GM21619 (cell line): ENCODE results near the gene PRKAG2.
"Not testable (repeated sequence)": the region's sequence is repeated elsewhere in the genome, so short reads cannot be mapped to it uniquely, and the experiment has no call there.

Experiments used
- ATAC-seq: cut with Tn5 transposase; IDR thresholded peaks from one replicate; pipeline ENCODE4 v1.9.1; 2021; ENCODE audit not compliant: unreplicated experiment

PRKAG2 gene

GRCh38 chr7:151837285-151838042 is 39.5 kb downstream of the PRKAG2 start:
- ATAC-seq: no peak

- no peak for ATAC-seq
These were observed 40.0 kb downstream of the PRKAG2 start for GRCh38 chr7:151836927-151837205.

- ATAC-seq: no peak
These were observed 40.6 kb downstream of the PRKAG2 start for GRCh38 chr7:151836191-151836926.

- ATAC-seq: no peak
These were observed 41.3 kb downstream of the PRKAG2 start for GRCh38 chr7:151835636-151836035.

GRCh38 chr7:151834271-151835035 is 42.5 kb downstream of the PRKAG2 start:
- ATAC-seq: no peak

GRCh38 chr7:151833691-151834090 is 43.2 kb downstream of the PRKAG2 start:
- no peak for ATAC-seq

GRCh38 chr7:151833213-151833651 is 43.7 kb downstream of the PRKAG2 start:
- ATAC-seq: no peak

- no peak for ATAC-seq
These were observed 44.3 kb downstream of the PRKAG2 start for GRCh38 chr7:151832656-151833055.

- ATAC-seq: no peak
These were observed 44.8 kb downstream of the PRKAG2 start for GRCh38 chr7:151832138-151832537.

- no peak for ATAC-seq
These were observed 45.3 kb downstream of the PRKAG2 start for GRCh38 chr7:151831606-151832005.

- ATAC-seq: no peak
These were observed 46.6 kb downstream of the PRKAG2 start for GRCh38 chr7:151830121-151830830.

GRCh38 chr7:151829707-151830106 is 47.2 kb downstream of the PRKAG2 start:
- ATAC-seq: no peak

GRCh38 chr7:151827620-151828019 is 49.3 kb downstream of the PRKAG2 start:
- ATAC-seq: no peak

GRCh38 chr7:151826316-151826715 is 50.6 kb downstream of the PRKAG2 start:
- not testable (repeated sequence) for ATAC-seq

GRCh38 chr7:151825721-151826120 is 51.2 kb downstream of the PRKAG2 start:
- ATAC-seq: no peak

- ATAC-seq: no peak
These were observed 52.5 kb downstream of the PRKAG2 start for GRCh38 chr7:151824373-151824933.

GRCh38 chr7:151823566-151824372 is 53.1 kb downstream of the PRKAG2 start:
- ATAC-seq: no peak

- ATAC-seq: no peak
These were observed 54.3 kb downstream of the PRKAG2 start for GRCh38 chr7:151822541-151823181.

GRCh38 chr7:151821806-151822540 is 54.9 kb downstream of the PRKAG2 start:
- ATAC-seq: no peak
